ENCODE data around the gene ABCD3. TPM values are rescaled to one million over a fixed set of nuclear protein-coding genes. Genes with fewer than 3 reads are reported as not detected.

Gene ABCD3
- total and polyA plus RNA-seq, 2 of the 13 experiments (the other 11 are each of a cell fraction or from before 2014, with no cell fraction given) = 27.5 to 166 TPM

DNA sequence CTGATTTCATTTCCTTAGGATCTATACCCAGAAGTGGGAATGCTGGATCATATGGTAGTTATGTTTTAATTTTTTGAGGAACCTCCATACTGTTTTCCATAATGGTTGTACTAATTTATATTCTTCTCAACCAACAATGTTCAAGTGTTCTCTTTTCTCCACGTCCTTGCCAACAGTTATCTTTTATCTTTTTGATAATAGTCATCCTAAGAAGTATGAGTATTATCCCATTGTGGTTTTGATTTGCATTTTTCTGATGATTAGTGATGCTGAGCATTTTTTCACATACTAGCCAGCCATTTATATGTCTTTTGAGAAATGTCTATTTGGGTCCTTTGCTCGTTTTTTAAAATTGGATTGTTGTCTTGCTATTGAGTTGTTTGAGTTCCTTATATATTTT, 38.5 kb downstream of the ABCD3 start (continued):
- TF ChIP-seq, protein P1, sequence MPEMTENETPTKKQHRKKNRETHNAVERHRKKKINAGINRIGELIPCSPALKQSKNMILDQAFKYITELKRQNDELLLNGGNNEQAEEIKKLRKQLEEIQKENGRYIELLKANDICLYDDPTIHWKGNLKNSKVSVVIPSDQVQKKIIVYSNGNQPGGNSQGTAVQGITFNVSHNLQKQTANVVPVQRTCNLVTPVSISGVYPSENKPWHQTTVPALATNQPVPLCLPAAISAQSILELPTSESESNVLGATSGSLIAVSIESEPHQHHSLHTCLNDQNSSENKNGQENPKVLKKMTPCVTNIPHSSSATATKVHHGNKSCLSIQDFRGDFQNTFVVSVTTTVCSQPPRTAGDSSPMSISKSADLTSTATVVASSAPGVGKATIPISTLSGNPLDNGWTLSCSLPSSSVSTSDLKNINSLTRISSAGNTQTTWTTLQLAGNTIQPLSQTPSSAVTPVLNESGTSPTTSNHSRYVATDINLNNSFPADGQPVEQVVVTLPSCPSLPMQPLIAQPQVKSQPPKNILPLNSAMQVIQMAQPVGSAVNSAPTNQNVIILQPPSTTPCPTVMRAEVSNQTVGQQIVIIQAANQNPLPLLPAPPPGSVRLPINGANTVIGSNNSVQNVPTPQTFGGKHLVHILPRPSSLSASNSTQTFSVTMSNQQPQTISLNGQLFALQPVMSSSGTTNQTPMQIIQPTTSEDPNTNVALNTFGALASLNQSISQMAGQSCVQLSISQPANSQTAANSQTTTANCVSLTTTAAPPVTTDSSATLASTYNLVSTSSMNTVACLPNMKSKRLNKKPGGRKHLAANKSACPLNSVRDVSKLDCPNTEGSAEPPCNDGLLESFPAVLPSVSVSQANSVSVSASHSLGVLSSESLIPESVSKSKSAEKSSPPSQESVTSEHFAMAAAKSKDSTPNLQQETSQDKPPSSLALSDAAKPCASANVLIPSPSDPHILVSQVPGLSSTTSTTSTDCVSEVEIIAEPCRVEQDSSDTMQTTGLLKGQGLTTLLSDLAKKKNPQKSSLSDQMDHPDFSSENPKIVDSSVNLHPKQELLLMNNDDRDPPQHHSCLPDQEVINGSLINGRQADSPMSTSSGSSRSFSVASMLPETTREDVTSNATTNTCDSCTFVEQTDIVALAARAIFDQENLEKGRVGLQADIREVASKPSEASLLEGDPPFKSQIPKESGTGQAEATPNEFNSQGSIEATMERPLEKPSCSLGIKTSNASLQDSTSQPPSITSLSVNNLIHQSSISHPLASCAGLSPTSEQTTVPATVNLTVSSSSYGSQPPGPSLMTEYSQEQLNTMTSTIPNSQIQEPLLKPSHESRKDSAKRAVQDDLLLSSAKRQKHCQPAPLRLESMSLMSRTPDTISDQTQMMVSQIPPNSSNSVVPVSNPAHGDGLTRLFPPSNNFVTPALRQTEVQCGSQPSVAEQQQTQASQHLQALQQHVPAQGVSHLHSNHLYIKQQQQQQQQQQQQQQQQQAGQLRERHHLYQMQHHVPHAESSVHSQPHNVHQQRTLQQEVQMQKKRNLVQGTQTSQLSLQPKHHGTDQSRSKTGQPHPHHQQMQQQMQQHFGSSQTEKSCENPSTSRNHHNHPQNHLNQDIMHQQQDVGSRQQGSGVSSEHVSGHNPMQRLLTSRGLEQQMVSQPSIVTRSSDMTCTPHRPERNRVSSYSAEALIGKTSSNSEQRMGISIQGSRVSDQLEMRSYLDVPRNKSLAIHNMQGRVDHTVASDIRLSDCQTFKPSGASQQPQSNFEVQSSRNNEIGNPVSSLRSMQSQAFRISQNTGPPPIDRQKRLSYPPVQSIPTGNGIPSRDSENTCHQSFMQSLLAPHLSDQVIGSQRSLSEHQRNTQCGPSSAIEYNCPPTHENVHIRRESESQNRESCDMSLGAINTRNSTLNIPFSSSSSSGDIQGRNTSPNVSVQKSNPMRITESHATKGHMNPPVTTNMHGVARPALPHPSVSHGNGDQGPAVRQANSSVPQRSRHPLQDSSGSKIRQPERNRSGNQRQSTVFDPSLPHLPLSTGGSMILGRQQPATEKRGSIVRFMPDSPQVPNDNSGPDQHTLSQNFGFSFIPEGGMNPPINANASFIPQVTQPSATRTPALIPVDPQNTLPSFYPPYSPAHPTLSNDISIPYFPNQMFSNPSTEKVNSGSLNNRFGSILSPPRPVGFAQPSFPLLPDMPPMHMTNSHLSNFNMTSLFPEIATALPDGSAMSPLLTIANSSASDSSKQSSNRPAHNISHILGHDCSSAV (CRISPR knock-in tag; IDR thresholded peaks at IDR 0.05; ENCODE audit: borderline replicate concordance) = no peak
- TF ChIP-seq ETV6 (CRISPR knock-in tag; conservative IDR thresholded peaks at IDR 0.05) = no peak
- TF ChIP-seq, protein P2, sequence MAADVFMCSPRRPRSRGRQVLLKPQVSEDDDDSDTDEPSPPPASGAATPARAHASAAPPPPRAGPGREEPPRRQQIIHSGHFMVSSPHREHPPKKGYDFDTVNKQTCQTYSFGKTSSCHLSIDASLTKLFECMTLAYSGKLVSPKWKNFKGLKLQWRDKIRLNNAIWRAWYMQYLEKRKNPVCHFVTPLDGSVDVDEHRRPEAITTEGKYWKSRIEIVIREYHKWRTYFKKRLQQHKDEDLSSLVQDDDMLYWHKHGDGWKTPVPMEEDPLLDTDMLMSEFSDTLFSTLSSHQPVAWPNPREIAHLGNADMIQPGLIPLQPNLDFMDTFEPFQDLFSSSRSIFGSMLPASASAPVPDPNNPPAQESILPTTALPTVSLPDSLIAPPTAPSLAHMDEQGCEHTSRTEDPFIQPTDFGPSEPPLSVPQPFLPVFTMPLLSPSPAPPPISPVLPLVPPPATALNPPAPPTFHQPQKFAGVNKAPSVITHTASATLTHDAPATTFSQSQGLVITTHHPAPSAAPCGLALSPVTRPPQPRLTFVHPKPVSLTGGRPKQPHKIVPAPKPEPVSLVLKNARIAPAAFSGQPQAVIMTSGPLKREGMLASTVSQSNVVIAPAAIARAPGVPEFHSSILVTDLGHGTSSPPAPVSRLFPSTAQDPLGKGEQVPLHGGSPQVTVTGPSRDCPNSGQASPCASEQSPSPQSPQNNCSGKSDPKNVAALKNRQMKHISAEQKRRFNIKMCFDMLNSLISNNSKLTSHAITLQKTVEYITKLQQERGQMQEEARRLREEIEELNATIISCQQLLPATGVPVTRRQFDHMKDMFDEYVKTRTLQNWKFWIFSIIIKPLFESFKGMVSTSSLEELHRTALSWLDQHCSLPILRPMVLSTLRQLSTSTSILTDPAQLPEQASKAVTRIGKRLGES (CRISPR knock-in tag; IDR thresholded peaks at IDR 0.05; ENCODE audit: borderline replicate concordance) = no peak
- TF ChIP-seq ZNF317 (CRISPR knock-in tag; IDR thresholded peaks at IDR 0.05) = no peak
- TF ChIP-seq EEA1 (CRISPR knock-in tag; IDR thresholded peaks at IDR 0.05; ENCODE audit: borderline replicate concordance) = no peak
- TF ChIP-seq, protein P3, sequence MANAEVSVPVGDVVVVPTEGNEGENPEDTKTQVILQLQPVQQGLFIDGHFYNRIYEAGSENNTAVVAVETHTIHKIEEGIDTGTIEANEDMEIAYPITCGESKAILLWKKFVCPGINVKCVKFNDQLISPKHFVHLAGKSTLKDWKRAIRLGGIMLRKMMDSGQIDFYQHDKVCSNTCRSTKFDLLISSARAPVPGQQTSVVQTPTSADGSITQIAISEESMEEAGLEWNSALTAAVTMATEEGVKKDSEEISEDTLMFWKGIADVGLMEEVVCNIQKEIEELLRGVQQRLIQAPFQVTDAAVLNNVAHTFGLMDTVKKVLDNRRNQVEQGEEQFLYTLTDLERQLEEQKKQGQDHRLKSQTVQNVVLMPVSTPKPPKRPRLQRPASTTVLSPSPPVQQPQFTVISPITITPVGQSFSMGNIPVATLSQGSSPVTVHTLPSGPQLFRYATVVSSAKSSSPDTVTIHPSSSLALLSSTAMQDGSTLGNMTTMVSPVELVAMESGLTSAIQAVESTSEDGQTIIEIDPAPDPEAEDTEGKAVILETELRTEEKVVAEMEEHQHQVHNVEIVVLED (CRISPR knock-in tag; IDR thresholded peaks at IDR 0.05; ENCODE audit: borderline replicate concordance) = no peak

Measured in HepG2 (cell line).